ENCODE results near the gene NDUFB11. TPM values are rescaled to one million over a fixed set of nuclear protein-coding genes. Genes with fewer than 3 reads are reported as not detected.

NDUFB11 gene
- total and polyA plus RNA-seq, 9 of the 15 experiments (the other 6 are each of a cell fraction or from before 2014, with no cell fraction given), result 20.9 to 269 (median 86.8) TPM

DNA sequence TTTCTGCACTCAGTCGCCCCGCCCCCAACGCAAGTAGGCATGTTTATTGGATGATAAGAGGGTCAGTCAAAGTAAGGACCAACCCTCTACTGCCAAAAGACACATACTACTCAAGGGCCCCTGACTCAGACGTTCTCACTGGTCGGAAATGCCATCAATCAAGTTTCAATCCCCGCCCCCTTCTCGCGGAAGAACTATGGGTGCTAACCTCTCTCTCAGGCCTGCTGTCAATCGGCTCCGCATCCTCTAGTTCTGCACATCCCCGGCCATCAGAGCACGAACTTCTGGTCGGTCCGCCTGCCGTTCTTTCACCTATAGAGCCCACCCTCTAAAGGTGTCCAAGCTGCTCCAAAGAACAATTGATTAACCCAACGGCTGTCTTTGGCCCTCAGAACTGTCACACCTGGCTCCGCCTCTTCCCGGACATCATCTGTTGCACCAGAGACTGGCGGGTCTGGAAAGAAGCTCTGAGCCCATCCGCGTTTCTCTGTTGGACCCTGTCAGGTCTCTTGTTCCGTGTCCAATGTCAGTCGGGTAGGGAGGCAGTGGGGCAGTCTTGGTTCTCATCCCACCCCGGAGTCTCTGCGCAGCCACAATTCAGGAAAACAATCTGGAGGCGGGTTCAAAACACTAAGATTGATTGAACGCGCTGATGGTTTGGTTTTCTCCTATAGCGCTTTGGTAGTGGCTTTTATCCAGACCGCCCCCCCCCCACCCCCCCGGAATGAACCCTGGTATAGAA is 15.2 kb downstream of the NDUFB11 start (continued):
- TF ChIP-seq, protein P1, sequence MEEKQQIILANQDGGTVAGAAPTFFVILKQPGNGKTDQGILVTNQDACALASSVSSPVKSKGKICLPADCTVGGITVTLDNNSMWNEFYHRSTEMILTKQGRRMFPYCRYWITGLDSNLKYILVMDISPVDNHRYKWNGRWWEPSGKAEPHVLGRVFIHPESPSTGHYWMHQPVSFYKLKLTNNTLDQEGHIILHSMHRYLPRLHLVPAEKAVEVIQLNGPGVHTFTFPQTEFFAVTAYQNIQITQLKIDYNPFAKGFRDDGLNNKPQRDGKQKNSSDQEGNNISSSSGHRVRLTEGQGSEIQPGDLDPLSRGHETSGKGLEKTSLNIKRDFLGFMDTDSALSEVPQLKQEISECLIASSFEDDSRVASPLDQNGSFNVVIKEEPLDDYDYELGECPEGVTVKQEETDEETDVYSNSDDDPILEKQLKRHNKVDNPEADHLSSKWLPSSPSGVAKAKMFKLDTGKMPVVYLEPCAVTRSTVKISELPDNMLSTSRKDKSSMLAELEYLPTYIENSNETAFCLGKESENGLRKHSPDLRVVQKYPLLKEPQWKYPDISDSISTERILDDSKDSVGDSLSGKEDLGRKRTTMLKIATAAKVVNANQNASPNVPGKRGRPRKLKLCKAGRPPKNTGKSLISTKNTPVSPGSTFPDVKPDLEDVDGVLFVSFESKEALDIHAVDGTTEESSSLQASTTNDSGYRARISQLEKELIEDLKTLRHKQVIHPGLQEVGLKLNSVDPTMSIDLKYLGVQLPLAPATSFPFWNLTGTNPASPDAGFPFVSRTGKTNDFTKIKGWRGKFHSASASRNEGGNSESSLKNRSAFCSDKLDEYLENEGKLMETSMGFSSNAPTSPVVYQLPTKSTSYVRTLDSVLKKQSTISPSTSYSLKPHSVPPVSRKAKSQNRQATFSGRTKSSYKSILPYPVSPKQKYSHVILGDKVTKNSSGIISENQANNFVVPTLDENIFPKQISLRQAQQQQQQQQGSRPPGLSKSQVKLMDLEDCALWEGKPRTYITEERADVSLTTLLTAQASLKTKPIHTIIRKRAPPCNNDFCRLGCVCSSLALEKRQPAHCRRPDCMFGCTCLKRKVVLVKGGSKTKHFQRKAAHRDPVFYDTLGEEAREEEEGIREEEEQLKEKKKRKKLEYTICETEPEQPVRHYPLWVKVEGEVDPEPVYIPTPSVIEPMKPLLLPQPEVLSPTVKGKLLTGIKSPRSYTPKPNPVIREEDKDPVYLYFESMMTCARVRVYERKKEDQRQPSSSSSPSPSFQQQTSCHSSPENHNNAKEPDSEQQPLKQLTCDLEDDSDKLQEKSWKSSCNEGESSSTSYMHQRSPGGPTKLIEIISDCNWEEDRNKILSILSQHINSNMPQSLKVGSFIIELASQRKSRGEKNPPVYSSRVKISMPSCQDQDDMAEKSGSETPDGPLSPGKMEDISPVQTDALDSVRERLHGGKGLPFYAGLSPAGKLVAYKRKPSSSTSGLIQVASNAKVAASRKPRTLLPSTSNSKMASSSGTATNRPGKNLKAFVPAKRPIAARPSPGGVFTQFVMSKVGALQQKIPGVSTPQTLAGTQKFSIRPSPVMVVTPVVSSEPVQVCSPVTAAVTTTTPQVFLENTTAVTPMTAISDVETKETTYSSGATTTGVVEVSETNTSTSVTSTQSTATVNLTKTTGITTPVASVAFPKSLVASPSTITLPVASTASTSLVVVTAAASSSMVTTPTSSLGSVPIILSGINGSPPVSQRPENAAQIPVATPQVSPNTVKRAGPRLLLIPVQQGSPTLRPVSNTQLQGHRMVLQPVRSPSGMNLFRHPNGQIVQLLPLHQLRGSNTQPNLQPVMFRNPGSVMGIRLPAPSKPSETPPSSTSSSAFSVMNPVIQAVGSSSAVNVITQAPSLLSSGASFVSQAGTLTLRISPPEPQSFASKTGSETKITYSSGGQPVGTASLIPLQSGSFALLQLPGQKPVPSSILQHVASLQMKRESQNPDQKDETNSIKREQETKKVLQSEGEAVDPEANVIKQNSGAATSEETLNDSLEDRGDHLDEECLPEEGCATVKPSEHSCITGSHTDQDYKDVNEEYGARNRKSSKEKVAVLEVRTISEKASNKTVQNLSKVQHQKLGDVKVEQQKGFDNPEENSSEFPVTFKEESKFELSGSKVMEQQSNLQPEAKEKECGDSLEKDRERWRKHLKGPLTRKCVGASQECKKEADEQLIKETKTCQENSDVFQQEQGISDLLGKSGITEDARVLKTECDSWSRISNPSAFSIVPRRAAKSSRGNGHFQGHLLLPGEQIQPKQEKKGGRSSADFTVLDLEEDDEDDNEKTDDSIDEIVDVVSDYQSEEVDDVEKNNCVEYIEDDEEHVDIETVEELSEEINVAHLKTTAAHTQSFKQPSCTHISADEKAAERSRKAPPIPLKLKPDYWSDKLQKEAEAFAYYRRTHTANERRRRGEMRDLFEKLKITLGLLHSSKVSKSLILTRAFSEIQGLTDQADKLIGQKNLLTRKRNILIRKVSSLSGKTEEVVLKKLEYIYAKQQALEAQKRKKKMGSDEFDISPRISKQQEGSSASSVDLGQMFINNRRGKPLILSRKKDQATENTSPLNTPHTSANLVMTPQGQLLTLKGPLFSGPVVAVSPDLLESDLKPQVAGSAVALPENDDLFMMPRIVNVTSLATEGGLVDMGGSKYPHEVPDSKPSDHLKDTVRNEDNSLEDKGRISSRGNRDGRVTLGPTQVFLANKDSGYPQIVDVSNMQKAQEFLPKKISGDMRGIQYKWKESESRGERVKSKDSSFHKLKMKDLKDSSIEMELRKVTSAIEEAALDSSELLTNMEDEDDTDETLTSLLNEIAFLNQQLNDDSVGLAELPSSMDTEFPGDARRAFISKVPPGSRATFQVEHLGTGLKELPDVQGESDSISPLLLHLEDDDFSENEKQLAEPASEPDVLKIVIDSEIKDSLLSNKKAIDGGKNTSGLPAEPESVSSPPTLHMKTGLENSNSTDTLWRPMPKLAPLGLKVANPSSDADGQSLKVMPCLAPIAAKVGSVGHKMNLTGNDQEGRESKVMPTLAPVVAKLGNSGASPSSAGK (IDR thresholded peaks at IDR 0.05), result no peak
- TF ChIP-seq, protein P2, sequence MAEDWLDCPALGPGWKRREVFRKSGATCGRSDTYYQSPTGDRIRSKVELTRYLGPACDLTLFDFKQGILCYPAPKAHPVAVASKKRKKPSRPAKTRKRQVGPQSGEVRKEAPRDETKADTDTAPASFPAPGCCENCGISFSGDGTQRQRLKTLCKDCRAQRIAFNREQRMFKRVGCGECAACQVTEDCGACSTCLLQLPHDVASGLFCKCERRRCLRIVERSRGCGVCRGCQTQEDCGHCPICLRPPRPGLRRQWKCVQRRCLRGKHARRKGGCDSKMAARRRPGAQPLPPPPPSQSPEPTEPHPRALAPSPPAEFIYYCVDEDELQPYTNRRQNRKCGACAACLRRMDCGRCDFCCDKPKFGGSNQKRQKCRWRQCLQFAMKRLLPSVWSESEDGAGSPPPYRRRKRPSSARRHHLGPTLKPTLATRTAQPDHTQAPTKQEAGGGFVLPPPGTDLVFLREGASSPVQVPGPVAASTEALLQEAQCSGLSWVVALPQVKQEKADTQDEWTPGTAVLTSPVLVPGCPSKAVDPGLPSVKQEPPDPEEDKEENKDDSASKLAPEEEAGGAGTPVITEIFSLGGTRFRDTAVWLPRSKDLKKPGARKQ (CRISPR knock-in tag; IDR thresholded peaks at IDR 0.05), result no peak
- TF ChIP-seq BHLHE40 (IDR thresholded peaks at IDR 0.05; ENCODE audit: low read length), result no peak
